ENCODE results near the gene PHAF1.

GRCh38 chr16:67164599-67165061 lies 54.9 kb downstream of the PHAF1 start, which contains the start of gene HSF4:
- peak in 1 of 2 donors; percentile 33 for TF ChIP-seq POLR2A (IDR thresholded peaks at IDR 0.05)
- no peak for TF ChIP-seq CTCF (IDR thresholded peaks at IDR 0.05)
- no peak for TF ChIP-seq EP300 (IDR thresholded peaks at IDR 0.05)
- TF ChIP-seq POLR2AphosphoS5 (IDR thresholded peaks at IDR 0.05), result no peak
